Measurements from ENCODE around the gene PLOD3. TPM values are rescaled to one million over a fixed set of nuclear protein-coding genes. Genes with fewer than 3 reads are reported as not detected.

PLOD3 gene
- total and polyA plus RNA-seq, 2 donors (not counting 1 experiment from before 2014, with no cell fraction given) = 40.1 to 47.5 TPM

DNA sequence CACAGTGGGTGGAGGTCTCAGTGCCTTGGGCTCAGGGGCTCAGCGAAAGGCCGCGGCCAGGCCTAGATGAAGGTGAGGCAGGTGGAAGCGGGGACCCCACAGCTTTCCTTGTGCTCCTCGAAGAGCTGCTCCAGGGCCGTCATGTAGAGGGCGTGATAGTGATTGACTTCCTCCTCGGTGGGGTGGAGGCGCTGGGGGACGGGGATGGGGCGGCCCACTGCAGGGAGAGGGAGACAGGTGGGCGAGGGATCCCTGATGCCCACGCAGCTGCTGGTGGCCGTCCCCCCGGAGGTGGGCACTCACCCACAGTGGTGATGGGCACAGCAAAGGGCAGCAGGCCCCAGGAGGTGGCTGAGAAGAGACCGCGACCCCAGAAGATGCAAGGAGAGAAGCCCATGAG lies 21.5 kb downstream of the PLOD3 start:
- 88% methylated on average over 17 of the region's 17 CpGs for WGBS (ENCODE audit: insufficient coverage)
- no peak overlapping the region for H3K9ac ChIP-seq (ENCODE audit: low read length)
- CTCF ChIA-PET = interaction anchor here (1.0 to 6.6 kb wide), 2 partner anchors 53 to 61 kb away, joined by 3 to 129 read pairs; no protein-coding TSS in a partner anchor

DNA sequence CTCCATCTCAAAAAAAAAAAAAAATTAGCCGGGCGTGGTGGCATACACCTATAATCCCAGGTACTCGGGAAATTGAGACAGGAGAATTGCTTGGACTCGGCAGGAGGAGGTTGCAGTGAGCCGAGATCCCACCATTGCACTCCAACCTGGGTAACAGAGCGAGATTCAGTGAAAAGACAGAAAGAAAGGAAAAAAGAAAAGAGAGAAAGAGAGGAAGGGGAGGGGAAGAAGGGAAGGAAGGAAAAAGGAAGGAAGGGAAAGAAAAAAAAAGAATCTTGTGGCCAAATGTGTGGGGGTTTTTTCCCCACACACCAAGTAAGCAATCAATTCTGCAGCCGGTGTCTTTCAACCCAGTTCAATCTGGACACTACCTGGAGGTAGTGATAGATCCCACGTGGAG lies 28.3 kb downstream of the PLOD3 start:
- Histone ChIP-seq H3K79me2 (ENCODE audit: control insufficient read depth, insufficient read depth, low read length) (no peaks in the 10 kb centered on the region), H4K20me1 (ENCODE audit: control insufficient read depth, insufficient read depth, low read length, poor library complexity, severe bottlenecking) (no peaks in the 10 kb centered on the region), H3K4me3 (ENCODE audit: control extremely low read depth in 1 of 5, extremely low read depth in 1 of 5, insufficient read depth in 1 of 5, low read depth in 2 of 5, low read length in 4 of 5) (no peak overlapping the region), H3K4me1 (ENCODE audit: control insufficient read depth in 2 of 2, insufficient read depth in 2 of 2, low read length in 2 of 2) (no peaks in the 10 kb centered on the region), H3K27ac (ENCODE audit: low read length in 2 of 2) (no peak overlapping the region), H3K9ac (ENCODE audit: low read length) (no peak overlapping the region), H3K27me3 (replicated peaks in 1 of 4; ENCODE audit: control extremely low read depth in 1 of 4, control insufficient read depth in 3 of 4, insufficient read depth in 4 of 4, low read length in 3 of 4) (peaks cover 0 to 2% (median 0%) of the 10 kb centered on the region in 4 experiments), H3K36me3 (replicated peaks in 1 of 2; ENCODE audit: control extremely low read depth in 1 of 2, control insufficient read depth in 1 of 2, extremely low read depth in 1 of 2, insufficient read depth in 2 of 2, low read length in 1 of 2) (no peaks in the 10 kb centered on the region), H2AFZ (ENCODE audit: insufficient read depth, low read depth, low read length, poor library complexity, severe bottlenecking) (no peak overlapping the region), H3K9me3 (ENCODE audit: control extremely low read depth in 1 of 3, control insufficient read depth in 2 of 3, insufficient read depth in 1 of 3, low read length in 2 of 3) (peaks cover 0 to 4% (median 0%) of the 10 kb centered on the region in 3 donors), H3K4me2 (replicated peaks; ENCODE audit: low read depth, low read length, poor library complexity, severe bottlenecking) (no peak overlapping the region)
- POLR2A ChIA-PET = interaction anchor here (0.7 kb wide), 1 partner anchor 47 kb away, joined by 4 read pairs; no protein-coding TSS in a partner anchor
- Mint-ChIP-seq H3K4me3 (no peak overlapping the region), H3K9me3 (ENCODE audit: insufficient read depth) (no peaks in the 10 kb centered on the region), H3K27me3 (peaks cover 16% of the 10 kb centered on the region), H3K27ac (no peak overlapping the region), H3K4me1 (peaks cover 2% of the 10 kb centered on the region)
- no peak for DNase-seq
- ATAC-seq (ENCODE audit: low read depth) = no peak
- CTCF ChIA-PET = interaction anchor here (0.7 to 6.6 kb wide), 3 partner anchors 11 to 882 kb away, joined by 3 to 129 read pairs (median 4); no protein-coding TSS in a partner anchor
- TF ChIP-seq, protein P1, sequence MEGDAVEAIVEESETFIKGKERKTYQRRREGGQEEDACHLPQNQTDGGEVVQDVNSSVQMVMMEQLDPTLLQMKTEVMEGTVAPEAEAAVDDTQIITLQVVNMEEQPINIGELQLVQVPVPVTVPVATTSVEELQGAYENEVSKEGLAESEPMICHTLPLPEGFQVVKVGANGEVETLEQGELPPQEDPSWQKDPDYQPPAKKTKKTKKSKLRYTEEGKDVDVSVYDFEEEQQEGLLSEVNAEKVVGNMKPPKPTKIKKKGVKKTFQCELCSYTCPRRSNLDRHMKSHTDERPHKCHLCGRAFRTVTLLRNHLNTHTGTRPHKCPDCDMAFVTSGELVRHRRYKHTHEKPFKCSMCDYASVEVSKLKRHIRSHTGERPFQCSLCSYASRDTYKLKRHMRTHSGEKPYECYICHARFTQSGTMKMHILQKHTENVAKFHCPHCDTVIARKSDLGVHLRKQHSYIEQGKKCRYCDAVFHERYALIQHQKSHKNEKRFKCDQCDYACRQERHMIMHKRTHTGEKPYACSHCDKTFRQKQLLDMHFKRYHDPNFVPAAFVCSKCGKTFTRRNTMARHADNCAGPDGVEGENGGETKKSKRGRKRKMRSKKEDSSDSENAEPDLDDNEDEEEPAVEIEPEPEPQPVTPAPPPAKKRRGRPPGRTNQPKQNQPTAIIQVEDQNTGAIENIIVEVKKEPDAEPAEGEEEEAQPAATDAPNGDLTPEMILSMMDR (IDR thresholded peaks at IDR 0.05) = no peak
- no peak for TF ChIP-seq EZH2 (IDR thresholded peaks at IDR 0.05; ENCODE audit: borderline replicate concordance, insufficient read depth, low read depth, low read length, poor library complexity, severe bottlenecking)
- WGBS (ENCODE audit: insufficient coverage) = 88% methylated on average over 6 of the region's 8 CpGs
- intact Hi-C loops (cut with micrococcal nuclease) = no loop called here

More for the DNA sequence above, 21.5 kb downstream of the PLOD3 start:
- Histone ChIP-seq H3K36me3 (replicated peaks in 1 of 2; ENCODE audit: control extremely low read depth in 1 of 2, control insufficient read depth in 1 of 2, extremely low read depth in 1 of 2, insufficient read depth in 2 of 2, low read length in 1 of 2) (no peaks in the 10 kb centered on the region), H3K27ac (ENCODE audit: low read length in 2 of 2) (no peak overlapping the region), H2AFZ (ENCODE audit: insufficient read depth, low read depth, low read length, poor library complexity, severe bottlenecking) (no peak overlapping the region), H3K27me3 (replicated peaks in 1 of 4; ENCODE audit: control extremely low read depth in 1 of 4, control insufficient read depth in 3 of 4, insufficient read depth in 4 of 4, low read length in 3 of 4) (peaks cover 0 to 23% (median 8%) of the 10 kb centered on the region in 4 experiments), H4K20me1 (ENCODE audit: control insufficient read depth, insufficient read depth, low read length, poor library complexity, severe bottlenecking) (no peaks in the 10 kb centered on the region), H3K4me2 (replicated peaks; ENCODE audit: low read depth, low read length, poor library complexity, severe bottlenecking) (no peak overlapping the region), H3K9me3 (ENCODE audit: control extremely low read depth in 1 of 3, control insufficient read depth in 2 of 3, insufficient read depth in 1 of 3, low read length in 2 of 3) (peaks cover 0 to 13% (median 0%) of the 10 kb centered on the region in 3 donors), H3K79me2 (ENCODE audit: control insufficient read depth, insufficient read depth, low read length) (no peaks in the 10 kb centered on the region), H3K4me3 (ENCODE audit: control extremely low read depth in 1 of 5, extremely low read depth in 1 of 5, insufficient read depth in 1 of 5, low read depth in 2 of 5, low read length in 4 of 5) (no peak overlapping the region), H3K4me1 (ENCODE audit: control insufficient read depth in 2 of 2, insufficient read depth in 2 of 2, low read length in 2 of 2) (peaks cover 2 to 3% of the 10 kb centered on the region in 2 donors)
- Mint-ChIP-seq H3K4me1 (peaks cover 2% of the 10 kb centered on the region), H3K9me3 (ENCODE audit: insufficient read depth) (no peaks in the 10 kb centered on the region), H3K4me3 (no peak overlapping the region), H3K27me3 (peaks cover 10% of the 10 kb centered on the region), H3K27ac (no peak overlapping the region)
- POLR2A ChIA-PET = no interaction called here
- intact Hi-C loops (cut with micrococcal nuclease) = no loop called here
- ATAC-seq (ENCODE audit: low read depth) (no peak), DNase-seq (no peak)
- TF ChIP-seq EZH2 (IDR thresholded peaks at IDR 0.05; ENCODE audit: borderline replicate concordance, insufficient read depth, low read depth, low read length, poor library complexity, severe bottlenecking) = no peak
- TF ChIP-seq, protein P1 (IDR thresholded peaks at IDR 0.05) = no peak

Measured in B cell (primary cell).